GM21737 (cell line): ENCODE measurements around the gene PRUNE2.
"Not testable (repeated sequence)": the region's sequence is repeated elsewhere in the genome, so short reads cannot be mapped to it uniquely, and the experiment has no call there.

Experiments
- ATAC-seq: cut with Tn5 transposase; IDR thresholded peaks from one replicate; pipeline ENCODE4 v1.9.1; 2021; ENCODE audit warnings: mild to moderate bottlenecking, moderate library complexity; ENCODE audit not compliant: unreplicated experiment

The PRUNE2 gene

DNA sequence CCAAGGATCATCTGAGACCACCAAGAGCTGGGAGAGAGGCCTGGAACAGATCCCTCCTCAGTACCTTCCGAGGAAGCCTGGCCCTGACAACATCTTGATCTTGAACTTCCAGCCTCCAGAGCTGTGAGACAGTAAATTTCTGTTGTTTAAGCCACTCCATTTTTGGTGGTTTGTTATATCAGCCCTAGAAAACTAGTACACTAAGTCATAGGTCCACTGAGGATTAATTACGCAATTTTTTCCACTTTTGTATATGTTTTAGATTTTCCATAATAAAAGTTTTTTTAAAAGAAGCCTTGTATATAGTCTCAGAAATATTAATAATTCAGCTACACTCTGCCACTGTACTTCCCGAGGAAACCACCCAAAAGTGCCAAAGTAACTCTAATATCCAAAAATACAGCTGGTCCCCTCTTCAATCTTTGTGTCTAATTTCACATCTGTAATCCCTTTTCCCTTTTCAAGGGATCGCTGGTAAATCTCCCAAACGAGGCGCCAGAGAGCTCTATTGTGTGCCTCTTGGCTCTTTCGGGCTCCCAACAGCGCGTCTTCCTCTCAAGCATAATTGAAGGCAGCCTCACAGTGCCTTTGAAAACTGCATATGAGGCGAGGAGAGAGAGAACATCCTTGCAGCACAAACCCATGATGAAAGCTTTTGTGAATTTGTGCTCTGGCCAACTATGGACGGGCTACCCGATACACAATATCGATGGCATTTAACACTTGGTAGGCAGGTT lies 32.7 kb downstream of the PRUNE2 start:
- no peak for ATAC-seq

DNA sequence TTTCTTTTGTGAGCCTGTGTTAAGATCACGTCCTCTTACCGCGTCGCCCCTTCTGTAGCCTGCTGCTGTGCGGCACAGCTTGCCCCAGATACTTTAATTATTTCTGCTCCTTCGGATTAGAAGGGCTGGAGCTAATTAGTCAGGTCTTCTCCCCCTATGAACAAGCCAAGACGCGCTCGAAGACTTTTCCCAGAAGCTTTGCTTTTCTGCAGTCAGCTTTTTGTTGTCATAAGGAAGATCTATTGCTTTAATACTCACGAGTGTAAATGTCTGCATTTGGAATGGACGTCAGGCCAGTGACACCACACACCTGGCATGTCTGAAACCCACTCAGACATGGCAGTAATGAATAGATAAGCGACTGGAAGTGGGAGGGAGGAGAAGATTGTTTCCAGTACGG lies 37.0 kb downstream of the PRUNE2 start:
- no peak for ATAC-seq

DNA sequence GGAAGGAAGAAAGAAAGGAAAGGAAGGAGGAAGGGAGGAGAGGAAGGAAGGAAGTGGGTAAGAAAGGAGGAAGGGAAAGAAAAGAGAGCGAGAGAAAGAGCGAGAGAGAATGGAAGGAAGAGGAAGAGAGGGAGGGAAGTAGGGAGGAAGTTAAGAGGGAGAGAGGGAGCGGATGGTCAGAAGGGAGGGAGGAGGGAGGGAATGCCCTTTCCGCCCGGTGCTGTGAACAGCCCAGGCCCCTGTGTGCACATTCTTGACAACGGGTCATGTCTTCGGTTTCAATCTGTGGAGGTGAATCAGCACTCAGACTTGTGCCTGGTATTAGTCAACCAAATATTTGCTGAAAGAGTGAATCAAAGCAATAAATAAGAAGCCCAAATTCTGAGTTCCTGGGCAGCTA lies 39.2 kb downstream of the PRUNE2 start:
- ATAC-seq = no peak

DNA sequence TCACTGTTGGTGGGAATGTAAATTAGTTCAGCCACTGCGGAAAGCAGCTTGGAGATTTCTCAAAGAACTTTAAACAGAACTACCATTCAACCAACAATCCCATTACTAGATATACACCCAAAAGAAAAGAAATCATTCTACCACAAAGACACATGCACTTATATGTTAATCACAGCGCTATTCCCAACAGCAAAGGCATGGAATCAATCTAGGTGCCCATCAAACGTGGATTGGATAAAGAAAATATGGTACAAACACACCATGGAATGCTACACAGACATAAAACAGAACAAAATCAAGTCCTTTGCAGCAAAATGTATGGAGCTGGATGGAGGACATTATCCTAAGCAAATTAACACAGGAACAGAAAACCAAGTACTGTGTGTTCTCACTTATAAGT lies 42.1 kb downstream of the PRUNE2 start:
- ATAC-seq = no peak

DNA sequence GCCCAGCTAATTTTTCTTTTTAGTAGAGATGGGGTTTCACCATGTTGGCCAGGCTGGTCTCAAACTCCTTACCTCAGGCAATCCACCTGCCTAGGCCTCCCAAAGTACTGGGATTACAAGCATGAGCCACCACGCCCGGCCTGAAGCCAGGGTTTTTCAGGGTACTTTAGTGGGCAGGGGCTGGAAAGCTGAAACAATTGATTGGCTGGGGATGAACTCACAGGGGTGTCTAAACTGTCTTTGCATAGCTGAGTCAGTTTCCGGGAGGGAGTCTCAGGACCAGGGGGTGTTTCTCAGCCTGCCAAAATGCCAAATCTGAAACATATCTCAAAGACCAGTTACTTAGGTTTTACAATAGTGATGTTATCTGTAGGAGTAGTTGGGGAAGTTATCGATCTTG lies 46.1 kb downstream of the PRUNE2 start:
- ATAC-seq = no peak

DNA sequence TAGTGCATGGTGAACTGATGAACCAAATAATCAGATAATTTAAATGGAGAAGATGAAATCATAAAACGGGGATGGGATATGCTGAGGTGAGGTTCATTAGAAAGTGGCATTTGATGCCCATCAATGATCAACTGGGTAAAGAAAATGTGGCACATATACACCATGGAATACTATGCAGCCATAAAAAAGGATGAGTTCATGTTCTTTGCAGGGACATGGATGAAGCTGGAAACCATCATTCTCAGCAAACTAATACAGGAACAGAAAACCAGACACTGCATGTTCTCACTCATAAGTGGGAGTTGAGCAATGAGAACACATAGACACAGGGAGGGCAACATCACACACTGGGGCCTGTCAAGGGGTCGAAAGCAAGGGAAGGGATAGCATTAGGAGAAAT lies 47.7 kb downstream of the PRUNE2 start:
- not testable (repeated sequence) for ATAC-seq

DNA sequence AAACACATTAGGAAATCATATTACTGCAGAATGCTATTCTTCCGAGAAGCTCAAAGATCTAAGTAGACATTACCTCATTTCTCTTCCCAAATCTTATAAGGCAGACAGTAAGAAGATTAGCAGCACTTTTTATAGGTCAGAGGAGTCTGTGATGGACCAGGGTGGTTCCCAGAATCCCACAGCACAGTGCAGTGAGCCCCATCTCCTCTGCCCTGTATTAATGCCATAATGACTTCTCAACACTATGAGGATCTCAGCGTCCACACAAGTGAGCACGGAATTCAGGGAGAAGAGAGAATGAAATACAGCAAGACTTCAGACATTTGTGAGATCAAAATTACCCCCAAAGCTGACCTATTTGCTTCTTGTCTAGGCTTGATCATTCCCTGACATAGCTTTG lies 49.9 kb downstream of the PRUNE2 start:
- ATAC-seq = no peak

DNA sequence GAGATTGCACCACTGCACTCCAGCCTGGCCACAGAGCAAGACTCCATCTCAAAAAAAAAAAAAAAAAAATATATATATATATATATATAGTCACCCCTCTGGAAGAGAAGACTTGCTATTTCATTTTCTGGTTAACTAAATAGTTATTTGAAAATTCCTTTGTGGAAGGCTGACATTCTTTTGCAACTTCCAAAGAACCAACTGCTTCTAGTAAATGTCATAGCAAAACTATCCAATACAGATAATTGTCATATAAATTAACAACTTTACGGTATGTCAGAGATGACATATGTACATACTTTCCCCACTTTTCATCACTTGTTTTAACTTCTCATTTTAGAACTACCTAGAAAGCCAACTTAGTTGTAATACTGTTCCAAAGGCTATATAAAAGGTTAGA lies 50.9 kb downstream of the PRUNE2 start:
- ATAC-seq = no peak

DNA sequence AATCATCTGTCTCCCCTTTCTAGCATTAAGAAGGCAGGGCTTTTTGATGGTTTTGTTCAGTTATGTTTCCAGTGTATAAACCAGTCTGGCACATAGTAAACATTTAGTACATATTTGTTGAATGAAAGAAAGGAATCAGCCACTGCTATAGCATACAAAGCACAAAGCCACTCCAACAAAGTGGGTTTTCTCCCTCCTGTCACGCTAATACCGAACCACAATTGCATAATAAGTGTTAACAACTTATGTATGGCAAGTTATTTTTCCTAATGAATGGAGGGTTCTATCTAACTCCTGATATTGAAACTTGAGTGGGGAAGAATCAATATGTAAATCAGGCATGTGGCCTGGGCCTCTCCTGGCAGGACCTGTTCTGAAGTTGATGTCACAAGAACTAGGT lies 53.9 kb downstream of the PRUNE2 start:
- ATAC-seq = no peak

DNA sequence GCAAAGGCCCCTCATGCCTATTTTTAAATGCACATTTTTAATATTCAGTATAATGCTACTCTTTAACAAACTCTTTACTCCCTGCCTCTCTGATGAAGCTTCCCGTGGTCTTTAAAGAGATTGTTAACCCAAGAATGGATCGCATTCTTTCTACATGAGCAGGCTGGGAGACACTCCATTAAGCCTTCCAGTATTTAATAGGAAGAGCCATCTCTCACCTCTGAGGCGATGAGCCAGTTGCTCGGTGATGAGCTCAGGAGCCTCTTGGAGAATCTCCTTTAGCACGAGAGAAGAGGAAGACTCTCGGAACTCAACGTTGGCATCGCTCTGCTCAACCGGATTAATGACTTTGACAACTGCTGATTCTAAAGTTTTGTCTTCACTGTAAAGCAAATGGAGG lies 59.6 kb downstream of the PRUNE2 start:
- no peak for ATAC-seq

DNA sequence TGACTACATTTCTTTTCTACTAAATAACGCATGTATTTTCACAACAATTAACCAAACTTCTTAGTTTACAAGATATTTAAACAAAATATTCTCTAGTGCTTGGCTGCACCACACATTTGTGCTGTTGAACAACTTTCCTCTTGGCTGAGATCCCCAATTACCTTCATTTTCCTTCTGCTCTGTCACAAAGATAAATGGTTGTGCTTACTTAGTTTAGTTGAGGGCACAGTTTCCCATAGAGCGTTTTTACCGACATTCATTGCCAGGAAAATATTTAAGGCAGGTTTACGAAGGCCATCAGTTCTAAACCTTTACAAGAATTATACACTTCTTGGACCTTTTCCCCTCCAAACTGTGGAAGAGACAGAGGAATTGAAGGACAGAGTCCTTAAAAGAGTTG lies 60.7 kb downstream of the PRUNE2 start:
- ATAC-seq = no peak

DNA sequence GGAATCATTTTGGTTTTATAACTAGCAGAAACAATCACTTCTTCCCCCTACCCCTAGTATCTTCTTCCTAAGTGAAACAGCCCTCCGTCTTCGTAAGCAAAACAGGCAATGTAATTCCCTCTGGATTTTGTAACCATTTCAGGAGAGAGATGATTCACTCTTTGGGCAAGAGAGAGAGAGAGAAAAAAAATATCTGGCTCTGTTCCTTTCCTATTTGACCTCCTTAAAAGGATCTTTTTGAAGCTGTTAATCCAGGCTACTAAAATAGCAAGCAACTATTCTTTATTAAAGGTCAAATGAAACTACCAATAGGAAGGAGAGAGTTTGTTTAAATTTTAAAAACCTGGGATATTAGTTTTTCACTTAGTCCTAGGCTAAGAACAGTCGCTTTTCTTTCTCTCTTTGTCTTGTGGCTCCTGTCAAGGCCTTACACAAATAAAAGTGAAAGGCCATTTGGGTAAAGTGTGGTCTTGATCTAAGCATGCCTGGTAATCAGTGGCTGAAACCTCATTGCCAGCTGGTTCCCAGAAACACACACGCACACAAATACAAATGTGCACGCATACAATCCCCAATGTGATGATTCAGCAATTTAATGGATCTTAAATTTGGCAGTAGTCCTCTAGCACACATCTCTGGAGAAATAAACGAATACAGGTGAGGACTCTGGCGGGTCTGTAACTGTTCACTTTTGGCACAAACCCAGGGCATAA lies 70.2 kb downstream of the PRUNE2 start:
- no peak for ATAC-seq

DNA sequence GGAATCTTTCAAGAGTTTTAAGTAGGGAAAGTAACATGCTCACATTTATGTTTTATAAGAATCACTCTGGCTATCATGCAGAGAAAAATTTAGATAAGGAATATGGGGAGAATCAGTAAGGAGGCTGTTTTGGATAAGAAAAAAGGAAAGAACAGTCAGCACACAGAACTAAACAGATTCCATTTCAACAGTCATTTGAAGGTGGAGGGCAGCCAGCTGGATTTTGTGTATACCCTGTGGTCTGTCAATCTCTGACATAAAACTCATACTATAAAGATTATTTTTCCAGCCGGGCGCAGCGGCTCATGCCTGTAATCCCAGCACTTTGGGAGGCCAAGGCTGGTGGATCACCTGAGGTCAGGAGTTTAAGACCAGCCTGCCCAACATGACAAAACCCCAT lies 77.5 kb downstream of the PRUNE2 start:
- ATAC-seq = no peak

DNA sequence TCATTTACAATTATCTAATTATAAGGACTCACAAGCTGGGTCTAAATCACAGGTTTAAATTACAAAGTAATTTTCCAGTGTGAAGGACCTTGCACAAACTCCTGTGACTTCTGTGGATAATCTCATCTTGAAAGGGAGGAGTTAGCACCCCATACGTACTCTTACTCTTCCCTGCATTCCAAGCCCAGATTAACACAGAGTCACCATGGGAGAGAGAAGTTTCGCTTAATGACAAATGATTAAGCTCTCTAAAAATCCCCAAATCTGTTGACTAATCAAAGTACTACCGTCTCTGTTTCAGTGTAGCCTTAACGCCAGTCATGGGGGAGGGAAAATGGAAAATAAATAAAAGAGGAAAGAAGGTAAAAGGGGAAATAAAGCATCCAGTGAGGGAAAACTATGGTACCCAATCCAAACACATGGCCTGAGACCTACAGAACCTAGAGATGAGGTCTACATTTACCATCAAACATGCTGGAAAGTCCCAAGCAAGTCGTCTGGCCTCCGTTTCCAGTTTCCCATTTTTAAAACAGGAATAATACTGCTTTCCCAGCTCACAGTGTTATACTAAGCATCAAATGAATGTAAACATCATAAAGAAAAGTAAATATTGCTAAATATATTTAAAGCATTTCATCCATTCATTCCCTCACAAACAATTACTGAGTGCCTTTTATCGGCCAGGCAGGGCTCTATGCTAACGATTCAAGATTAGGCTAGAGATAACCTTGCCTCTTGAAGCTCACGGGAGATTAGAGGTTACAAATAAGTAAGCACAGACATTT lies 78.4 kb downstream of the PRUNE2 start:
- no peak for ATAC-seq

DNA sequence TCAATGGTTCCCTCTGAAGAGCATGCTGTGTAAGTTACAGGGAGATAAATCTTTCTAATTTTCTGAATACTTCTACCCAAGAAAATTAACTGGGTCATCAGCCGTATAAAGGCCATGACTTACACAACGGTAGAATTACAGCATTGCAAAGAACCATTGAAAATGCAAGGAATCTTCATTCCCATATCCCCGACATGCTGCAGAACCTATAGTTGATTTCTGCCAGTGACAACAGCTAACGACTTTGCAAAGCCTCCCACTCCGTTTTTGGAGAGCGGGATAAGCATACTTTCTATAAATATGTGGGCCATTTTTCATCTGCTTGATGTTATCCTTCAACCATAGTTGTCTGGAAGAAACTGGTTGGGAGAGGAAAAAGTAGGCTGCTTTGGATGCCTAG lies 85.5 kb downstream of the PRUNE2 start:
- ATAC-seq = no peak

DNA sequence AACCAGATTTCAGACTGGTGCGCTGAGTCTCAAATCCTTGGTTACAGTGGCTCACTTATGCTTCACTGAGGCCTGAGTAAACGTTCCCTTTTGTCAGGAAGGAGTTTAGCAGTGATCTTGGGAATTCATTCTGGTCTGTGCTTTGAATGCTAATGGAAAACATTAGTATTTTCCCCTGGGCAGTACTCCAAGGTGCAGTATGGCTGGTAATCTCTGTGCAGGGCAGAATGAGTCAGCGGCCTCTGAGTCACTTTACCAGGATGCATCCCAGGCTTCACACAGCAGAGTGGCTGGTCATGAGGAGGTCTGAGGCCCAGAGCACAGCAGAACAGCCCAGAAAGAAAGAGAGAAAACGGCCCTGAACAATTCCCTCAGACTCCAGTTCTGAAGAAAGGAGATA lies 87.6 kb downstream of the PRUNE2 start:
- ATAC-seq = no peak

DNA sequence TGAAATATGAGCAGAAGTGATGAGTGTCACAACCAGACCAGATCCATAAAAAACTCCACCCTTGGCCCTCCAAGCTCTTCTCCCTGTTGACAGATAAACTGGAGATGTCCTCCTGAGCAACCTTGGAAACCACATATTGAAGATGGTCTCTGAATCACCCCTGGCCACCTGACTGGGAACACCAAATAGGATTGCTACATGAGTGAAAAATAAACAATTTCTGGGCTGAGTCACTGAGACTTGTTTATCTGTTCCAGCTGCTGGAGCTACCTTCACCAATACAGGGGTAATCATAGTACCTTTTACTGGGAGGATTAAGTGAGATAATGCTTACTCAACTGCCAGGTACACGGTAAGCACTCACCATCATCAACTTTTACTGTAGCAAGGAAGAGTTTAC lies 88.4 kb downstream of the PRUNE2 start:
- no peak for ATAC-seq

DNA sequence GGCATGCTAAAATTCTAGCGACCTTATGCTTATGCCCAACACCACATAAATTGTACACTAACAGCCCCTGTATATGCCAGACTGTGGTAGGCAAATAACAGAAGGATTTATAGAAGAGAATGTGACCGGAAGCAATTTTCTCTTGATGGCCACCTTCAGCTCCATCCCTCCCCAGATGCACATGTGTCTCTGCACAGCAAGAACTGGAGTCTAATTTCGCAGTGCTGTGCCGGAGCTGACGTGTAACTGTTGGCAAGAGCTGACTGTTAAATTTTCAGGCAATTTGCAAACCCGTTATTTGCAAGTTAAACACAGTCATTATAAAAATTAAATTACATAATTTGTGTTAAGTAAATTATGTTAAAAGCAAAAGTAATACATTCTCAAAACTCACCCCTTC lies 93.3 kb downstream of the PRUNE2 start:
- ATAC-seq = no peak

DNA sequence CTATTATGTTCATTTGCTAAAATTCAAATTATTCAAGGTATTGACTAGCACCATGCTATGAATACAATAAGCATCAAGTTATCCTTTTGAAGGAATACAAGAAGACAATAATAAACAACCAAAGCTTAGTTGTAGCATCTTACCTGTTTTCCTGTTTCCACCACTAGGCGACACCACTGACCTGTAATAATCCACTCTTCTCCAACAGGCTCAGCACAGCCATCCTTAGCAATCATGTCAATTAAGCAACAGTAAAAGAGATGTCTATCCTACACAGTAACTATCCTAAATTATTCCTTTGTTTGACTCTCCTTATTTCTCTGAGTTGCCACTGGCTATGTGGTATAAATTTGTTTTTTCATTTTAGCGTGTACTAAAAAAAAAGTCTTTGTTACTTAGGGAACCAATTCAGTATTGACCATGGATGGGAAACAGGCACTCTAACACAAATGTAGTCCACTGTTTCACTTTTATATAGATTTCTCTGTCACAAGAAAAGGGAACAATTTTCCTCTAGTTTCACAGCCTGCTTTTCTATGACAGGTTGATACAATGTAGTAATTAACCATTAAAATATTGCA lies 95.4 kb downstream of the PRUNE2 start:
- ATAC-seq = no peak

DNA sequence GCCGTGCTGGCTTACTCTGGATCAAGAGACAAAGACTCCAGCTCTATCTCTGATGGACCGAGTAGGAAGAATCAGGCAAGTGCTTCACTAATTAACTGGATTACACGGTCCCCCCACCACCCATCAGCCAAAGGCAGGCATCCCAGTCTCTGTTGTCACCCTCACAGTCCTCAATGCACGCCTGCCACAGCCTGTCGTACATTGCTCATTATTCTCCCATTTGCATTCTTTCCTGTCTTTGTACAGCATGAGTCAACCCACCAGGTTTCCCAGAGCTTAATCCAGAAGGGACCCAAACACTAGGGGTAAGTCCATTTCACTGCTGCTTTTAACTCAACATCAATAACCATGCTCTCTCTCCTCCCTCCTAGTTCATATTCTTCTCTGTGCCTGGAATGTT lies 97.3 kb downstream of the PRUNE2 start:
- no peak for ATAC-seq

DNA sequence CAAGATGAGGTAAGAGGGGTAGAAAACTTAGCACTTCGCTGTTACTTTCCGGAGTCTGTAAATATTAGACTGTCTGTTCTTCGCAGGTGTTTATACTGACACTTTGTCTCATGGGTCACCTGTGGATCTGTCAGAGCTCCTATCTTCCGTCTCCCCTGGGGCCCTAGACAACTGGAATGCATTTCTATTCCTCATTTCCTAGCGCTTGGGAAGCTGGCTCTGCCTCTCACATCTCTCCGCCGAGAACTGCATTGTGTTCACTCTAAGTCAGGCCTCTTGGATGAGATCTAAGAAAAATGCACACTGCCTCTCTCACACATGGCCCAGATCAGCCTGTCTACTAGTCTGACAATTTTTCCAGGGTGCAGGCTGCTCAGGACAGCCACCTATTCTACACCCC lies 102.2 kb downstream of the PRUNE2 start:
- ATAC-seq = no peak

DNA sequence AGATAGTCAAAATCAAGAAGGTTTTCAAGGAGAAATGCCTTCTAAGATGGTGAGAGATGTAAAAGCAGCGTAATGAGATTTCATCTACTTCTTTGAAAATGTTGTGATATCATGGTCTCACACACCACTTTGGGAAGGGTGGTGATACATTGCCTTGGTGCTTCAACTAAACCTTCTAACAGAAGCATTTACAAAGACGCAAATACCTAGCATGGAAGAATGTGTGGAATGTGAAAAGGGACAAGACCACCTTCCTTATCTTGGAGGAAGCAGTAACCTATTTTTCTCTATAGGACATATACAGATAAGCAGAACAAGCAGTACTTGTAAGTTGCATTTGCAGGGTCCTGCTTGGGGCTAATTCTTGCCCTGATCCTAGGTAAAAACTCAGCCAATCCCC lies 102.8 kb downstream of the PRUNE2 start:
- ATAC-seq = no peak
